T47D (cell line): ENCODE results near the gene EIF4A3.

ENCODE experiments used
- DNase-seq, 2 experiments: peaks; one replicate each; pipeline versions ENCODE4 v3.0.0 to v3.0.0-alpha.2; 2011 to 2012; ENCODE audit warnings: low read depth in 1 of 2, low spot score in 1 of 2
- JUND ChIP-seq: IDR thresholded peaks from 2 replicates; pipeline ENCODE4 v1.6.1; 2012; ENCODE audit warnings: low read depth
- in situ Hi-C: cut with HindIII; loops from 2 replicates; pipeline ENCODE4 v1.10.0; 2016; ENCODE audit warnings: low sequenced_read_pairs, low pct_unique_long_range_greater_than_20kb

EIF4A3 gene

DNA sequence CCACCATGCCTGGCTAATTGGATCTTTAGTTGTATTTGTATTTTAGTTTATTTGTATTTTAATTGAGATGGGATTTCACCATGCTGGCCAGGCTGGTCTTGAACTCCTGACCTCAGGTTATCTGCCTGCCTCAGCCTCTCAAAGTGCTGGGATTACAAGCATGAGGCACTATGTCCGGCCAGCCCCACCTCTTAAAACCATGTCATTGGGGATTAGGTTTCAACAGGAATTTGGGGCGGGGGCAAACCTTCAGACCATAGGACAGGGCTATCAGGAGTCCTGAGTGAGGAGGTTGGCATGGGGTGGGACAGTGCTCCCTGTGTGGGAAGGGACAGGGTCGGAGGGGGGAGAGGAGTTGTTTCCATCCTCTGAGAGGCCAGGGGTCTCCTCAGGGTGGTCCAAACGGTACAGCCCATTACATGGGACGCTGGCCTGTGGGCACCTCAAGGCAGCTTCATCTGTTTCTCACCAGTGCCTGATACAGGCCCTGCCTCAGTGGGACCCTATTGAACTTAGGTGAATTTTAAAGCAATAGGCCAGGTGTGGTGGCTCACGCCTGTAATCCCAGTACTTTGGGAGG, 23.9 kb downstream of the EIF4A3 start:
- DNase-seq: no peak
- in situ Hi-C loops: no loop called here
- TF ChIP-seq JUND: no peak

DNA sequence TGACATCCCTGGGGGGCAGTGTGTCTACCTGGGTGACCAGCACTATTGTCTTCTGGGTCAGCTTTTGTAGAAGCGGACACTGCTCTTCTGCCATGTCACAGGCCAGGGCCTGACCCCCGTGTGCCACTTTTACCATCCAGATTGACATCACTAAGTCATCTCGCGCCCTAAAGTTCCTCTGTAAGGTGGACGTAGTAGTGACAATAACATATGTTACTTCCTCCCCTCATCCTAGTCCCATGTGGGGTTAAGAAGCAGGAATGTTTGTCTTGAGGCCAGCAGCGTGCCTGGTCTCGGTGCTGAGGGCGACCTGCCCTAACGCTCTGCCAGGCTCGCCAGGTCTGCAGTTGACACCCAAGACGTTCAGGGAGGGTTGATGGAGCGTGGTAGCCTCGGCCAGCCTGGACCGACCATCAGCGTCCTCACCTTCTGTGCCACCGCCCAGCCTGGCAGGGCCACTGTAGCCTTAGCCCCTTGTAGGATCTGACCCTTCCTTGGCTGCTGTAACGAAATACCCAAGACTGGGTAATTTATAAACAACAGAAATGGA, 24.8 kb downstream of the EIF4A3 start:
- DNase-seq: no peak
- no peak for TF ChIP-seq JUND
- in situ Hi-C loops: no loop called here

- in situ Hi-C loops: no loop called here
- no peak for DNase-seq
These were observed 27.1 kb downstream of the EIF4A3 start for GRCh38 chr17:80119839-80120238.

DNA sequence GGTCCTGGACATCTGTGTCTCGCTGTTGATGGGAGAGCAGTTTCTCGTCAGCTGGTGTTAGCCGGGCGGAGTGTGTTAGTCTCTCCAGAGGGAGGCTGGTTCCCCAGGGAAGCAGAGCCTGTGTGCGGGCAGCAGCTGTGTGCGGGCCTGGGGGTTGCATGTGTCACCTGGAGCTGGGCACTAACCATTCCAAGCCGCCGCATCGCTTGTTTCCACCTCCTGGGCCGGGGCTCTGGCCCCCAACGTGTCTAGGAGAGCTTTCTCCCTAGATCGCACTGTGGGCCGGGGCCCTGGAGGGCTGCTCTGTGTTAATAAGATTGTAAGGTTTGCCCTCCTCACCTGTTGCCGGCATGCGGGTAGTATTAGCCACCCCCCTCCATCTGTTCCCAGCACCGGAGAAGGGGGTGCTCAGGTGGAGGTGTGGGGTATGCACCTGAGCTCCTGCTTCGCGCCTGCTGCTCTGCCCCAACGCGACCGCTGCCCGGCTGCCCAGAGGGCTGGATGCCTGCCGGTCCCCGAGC, 27.6 kb downstream of the EIF4A3 start:
- no peak for TF ChIP-seq JUND

More at GRCh38 chr17:80119839-80120238, 27.1 kb downstream of the EIF4A3 start:
- TF ChIP-seq JUND: no peak

DNA sequence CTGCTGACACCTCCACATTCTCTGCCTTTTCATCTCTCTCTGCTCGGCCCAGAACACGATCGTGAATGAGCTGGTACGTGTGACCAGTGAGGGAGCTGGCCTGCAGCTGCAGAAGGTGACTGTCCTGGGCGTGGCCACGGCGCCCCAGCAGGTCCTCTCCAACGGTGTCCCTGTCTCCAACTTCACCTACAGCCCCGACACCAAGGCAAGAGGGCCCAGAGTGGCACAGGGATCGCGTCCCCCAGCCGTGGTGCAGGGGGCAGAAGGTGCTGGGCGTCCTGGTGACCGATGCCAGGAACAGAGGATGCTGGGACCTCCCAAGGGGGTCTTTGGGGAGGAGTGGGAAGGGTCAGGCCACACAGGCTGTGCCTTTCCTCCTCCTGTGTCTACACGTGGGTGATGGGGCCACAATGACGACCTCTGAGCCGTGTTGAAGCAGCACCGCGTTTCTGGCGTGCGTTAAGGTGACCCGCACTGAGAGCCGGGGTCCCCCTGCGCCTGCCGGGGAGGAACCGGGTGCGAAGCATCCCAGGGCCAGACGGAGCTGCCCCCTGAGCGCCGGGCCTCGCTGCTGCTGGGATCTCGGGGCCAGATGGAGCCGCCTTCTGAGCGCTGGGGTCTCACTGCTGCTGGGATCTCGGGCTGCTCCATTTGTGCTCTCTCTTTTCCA, 28.2 kb downstream of the EIF4A3 start:
- no peak for TF ChIP-seq JUND
- in situ Hi-C loops: no loop called here
- DNase-seq: no peak

More for the DNA sequence above, 27.6 kb downstream of the EIF4A3 start:
- no peak for DNase-seq
- in situ Hi-C loops: no loop called here

DNA sequence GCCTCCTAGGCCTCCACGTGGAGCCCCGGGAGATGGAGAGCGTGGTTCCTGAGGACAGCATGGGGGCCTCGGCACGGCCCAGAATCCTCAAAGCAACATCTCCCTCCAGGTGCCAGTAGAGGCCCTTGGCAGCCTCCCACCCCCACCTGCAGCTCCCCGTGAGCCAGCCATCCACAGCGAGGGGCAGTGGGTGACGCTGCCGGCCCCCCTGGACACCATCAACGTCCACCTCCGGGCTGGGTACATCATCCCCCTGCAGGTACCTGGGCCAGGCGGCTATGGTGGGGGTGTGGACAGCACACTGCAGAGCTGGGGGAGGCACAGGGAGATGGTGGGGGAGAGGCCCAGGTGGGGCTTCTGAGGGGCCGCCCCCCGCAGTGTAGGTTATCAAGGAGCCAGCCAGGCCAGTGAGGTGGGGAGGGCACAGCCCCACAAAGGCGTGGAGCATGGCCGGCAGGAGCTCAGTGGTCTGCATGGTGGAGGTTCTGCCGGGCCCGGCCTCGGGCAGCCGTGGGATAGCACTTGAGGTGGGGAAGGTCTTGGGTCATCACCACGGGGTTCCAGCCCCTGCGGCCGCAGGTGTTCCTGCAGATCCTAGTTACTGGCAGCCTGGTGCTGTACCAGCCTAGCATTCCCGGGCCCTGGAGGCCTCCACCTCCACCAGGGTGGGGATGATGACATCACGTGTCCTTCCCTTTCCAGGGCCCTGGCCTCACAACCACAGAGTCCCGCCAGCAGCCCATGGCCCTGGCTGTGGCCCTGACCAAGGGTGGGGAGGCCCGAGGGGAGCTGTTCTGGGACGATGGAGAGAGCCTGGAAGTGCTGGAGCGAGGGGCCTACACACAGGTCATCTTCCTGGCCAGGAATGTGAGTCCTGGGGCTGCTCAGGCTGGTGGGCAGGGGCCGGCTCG, 29.2 kb downstream of the EIF4A3 start:
- no peak for DNase-seq
- no peak for TF ChIP-seq JUND
- in situ Hi-C loops: no loop called here

- in situ Hi-C loops: no loop called here
- TF ChIP-seq JUND: no peak
- no peak for DNase-seq
These were observed 30.0 kb downstream of the EIF4A3 start for GRCh38 chr17:80116921-80117380.

GRCh38 chr17:80116276-80116920, 30.5 kb downstream of the EIF4A3 start:
- in situ Hi-C loops: no loop called here

GRCh38 chr17:80115159-80115558, 31.8 kb downstream of the EIF4A3 start:
- no peak for TF ChIP-seq JUND
- no peak for DNase-seq
- in situ Hi-C loops: no loop called here

More at GRCh38 chr17:80116276-80116920, 30.5 kb downstream of the EIF4A3 start:
- DNase-seq: no peak
- TF ChIP-seq JUND: no peak

GRCh38 chr17:80114758-80115157, 32.2 kb downstream of the EIF4A3 start:
- TF ChIP-seq JUND: no peak
- no peak for DNase-seq
- in situ Hi-C loops: no loop called here

GRCh38 chr17:80113033-80113484, 33.9 kb downstream of the EIF4A3 start:
- TF ChIP-seq JUND: no peak
- DNase-seq: no peak
- in situ Hi-C loops: no loop called here
